Adrenal gland (tissue), 12 donors: Measurements from ENCODE around the gene GALNT18. TPM values are rescaled to one million over a fixed set of nuclear protein-coding genes. Genes with fewer than 3 reads are reported as not detected.
A peak's percentile ranks its signal among the peaks of the same experiment; 100 is the strongest.

Experiments
- DNase-seq, 7 donors: peaks; one replicate each; pipeline ENCODE4 v3.0.0-alpha.2; 2019 to 2020
- H3K27ac ChIP-seq, 5 donors: fragments of 200-600 bp; sonication (generic) in 4 of 5; 1 replicate in 3 of 5; 2 replicates in 2 of 5; pipeline versions ENCODE4 v1.5.1 to v1.8.0; 2016 to 2020; ENCODE audit warnings: mild to moderate bottlenecking in 1 of 5
- H3K27me3 ChIP-seq: fragments of 200-600 bp; 2 replicates; pipeline ENCODE4 v1.8.0; 2021
- H3K36me3 ChIP-seq, 2 donors: fragments of 200-600 bp; replicated peaks in 1 of 2; 1 replicate in 1 of 2; 2 replicates in 1 of 2; pipeline versions ENCODE4 v1.5.1 to v1.8.0; 2018 to 2022
- H3K4me1 ChIP-seq, 2 donors: fragments of 200-600 bp; replicated peaks in 1 of 2; 1 replicate in 1 of 2; 2 replicates in 1 of 2; pipeline versions ENCODE4 v1.5.1 to v1.8.0; 2018 to 2021
- H3K4me3 ChIP-seq, 4 donors: fragments of 200-600 bp; sonication (generic) in 3 of 4; one replicate each; pipeline ENCODE4 v1.5.1; 2016 to 2018
- H3K9me3 ChIP-seq, 3 donors: fragments of 200-600 bp; sonication (generic) in 1 of 3; replicated peaks in 1 of 3; 1 replicate in 2 of 3; 2 replicates in 1 of 3; pipeline versions ENCODE4 v1.5.1 to v1.8.0; 2016 to 2021
- CTCF ChIP-seq, 6 experiments: fragments of 450-650 bp in 4 of 6; fragments of 200-600 bp in 2 of 6; sonication (generic) in 1 of 6; IDR thresholded peaks; 1 replicate in 5 of 6; 2 replicates in 1 of 6; pipeline versions ENCODE4 v1.5.1 to v1.8.0; 2016 to 2021; ENCODE audit warnings: antibody characterized with exemption in 6 of 6, mild to moderate bottlenecking in 2 of 6, moderate library complexity in 1 of 6
- POLR2A ChIP-seq, 2 donors: fragments of 450-650 bp; IDR thresholded peaks; one replicate each; pipeline ENCODE4 v1.6.1; 2017; ENCODE audit warnings: antibody characterized with exemption in 2 of 2, mild to moderate bottlenecking in 2 of 2, moderate library complexity in 1 of 2
- WGBS, 4 donors: extraction: QIAGEN DNeasy Blood & Tissue Kit in 2 of 4; methylation state at CpG; one replicate each; pipeline versions ENCODE4 v1.1.5 to v1.1.7; 2013 to 2017; 5-methylcytosine and 5-hydroxymethylcytosine counted together
- intact Hi-C, 2 donors: fragments of 100-400 bp; cut with DNase I; formaldehyde crosslinking; loops; one replicate each; pipeline versions ENCODE4 v1.14.1 to v1.15.0; 2022 to 2023
- polyA plus RNA-seq, 3 donors: library from polyadenylated mRNA; stranded (reverse); fragments of 200-250 nt in 2 of 3; fragments of 350-450 nt in 1 of 3; fragmentation: Illumina TruSeq in 1 of 3; extraction: RNeasy Lipid Tissue Mini Kit (QIAGEN cat#74804) in 1 of 3; gene quantifications; one replicate each; pipeline ENCODE4 v1.2.3, GENCODE V29; 2013 to 2014
- total RNA-seq, 9 donors: library from RNA; depleted of rRNA in 4 of 9; stranded (reverse); fragments of >200 nt in 4 of 9; fragments of 120-200 nt in 1 of 9; fragmentation: NEBNext Ultra II Directional in 1 of 9; extraction: Animal tissue kit (Norgen Biotek cat#: 25700) in 1 of 9; gene quantifications; one replicate each; pipeline versions ENCODE4 v1.1.0 to v1.2.4, GENCODE V29; 2013 to 2023
- donor health status: healthy with polysubstance abuse.
- donor health status: Bipolar disorder and iron deficiency.
- donor health status: DM: yes; HTN: yes; CAD: no.
- donor health status: DM: no; HTN: no; CAD: no.
- donor health status: DM: no; HTN: no; CAD: no.
- donor health status: DM: yes; HTN: yes; CAD: no.

GALNT18 gene
- total and polyA plus RNA-seq, 12 donors: 1.4 to 15.1 (median 6.4) TPM

GRCh38 chr11:11383995-11384394, 237.8 kb downstream of the GALNT18 start:
- intact Hi-C loops: loop anchor here in 1 of 2 donors (10.0 kb wide), 1 partner anchor 401 kb away; no protein-coding TSS in a partner anchor
- 94 to 100% (median 97%) methylated on average over 2 of the region's 2 CpGs for WGBS, 4 donors
- peaks cover 0 to 8% of the 10 kb centered on the region in 2 donors for H3K4me1 ChIP-seq

GRCh38 chr11:11382858-11383532, 238.8 kb downstream of the GALNT18 start:
- peaks cover 0 to 8% of the 10 kb centered on the region in 2 donors for H3K4me1 ChIP-seq
- H3K27ac ChIP-seq: no peak overlapping the region
- no peak for TF ChIP-seq CTCF (IDR thresholded peaks at IDR 0.05)
- no peak for TF ChIP-seq POLR2A (IDR thresholded peaks at IDR 0.05)
- 72 to 78% (median 77%) methylated on average over 7 of the region's 7 CpGs for WGBS, 4 donors
- H3K9me3 ChIP-seq: no peaks in the 10 kb centered on the region
- intact Hi-C loops: loop anchor here in 1 of 2 donors (10.0 kb wide), 1 partner anchor 402 kb away; no protein-coding TSS in a partner anchor
- no peak overlapping the region for H3K4me3 ChIP-seq
- no peaks in the 10 kb centered on the region for H3K27me3 ChIP-seq
- H3K36me3 ChIP-seq: no peaks in the 10 kb centered on the region
- no peak for DNase-seq

More at GRCh38 chr11:11383995-11384394, 237.8 kb downstream of the GALNT18 start:
- H3K27me3 ChIP-seq: no peaks in the 10 kb centered on the region
- no peak overlapping the region for H3K27ac ChIP-seq
- TF ChIP-seq CTCF (IDR thresholded peaks at IDR 0.05) (no peak), POLR2A (IDR thresholded peaks at IDR 0.05) (no peak)
- DNase-seq: no peak
- H3K9me3 ChIP-seq: no peaks in the 10 kb centered on the region
- no peak overlapping the region for H3K4me3 ChIP-seq
- H3K36me3 ChIP-seq: no peaks in the 10 kb centered on the region

- no peaks in the 10 kb centered on the region for H3K36me3 ChIP-seq
- H3K27ac ChIP-seq: no peak overlapping the region
- intact Hi-C loops: loop anchor here in 1 of 2 donors (10.0 kb wide), 1 partner anchor 403 kb away; no protein-coding TSS in a partner anchor
- peaks cover 0 to 8% of the 10 kb centered on the region in 2 donors for H3K4me1 ChIP-seq
- 85 to 93% (median 89%) methylated on average over 5 to 6 of the region's 6 CpGs for WGBS, 4 donors
- TF ChIP-seq CTCF (IDR thresholded peaks at IDR 0.05) (no peak), POLR2A (IDR thresholded peaks at IDR 0.05) (no peak)
- no peak for DNase-seq
- no peaks in the 10 kb centered on the region for H3K27me3 ChIP-seq
- H3K9me3 ChIP-seq: no peaks in the 10 kb centered on the region
- H3K4me3 ChIP-seq: no peak overlapping the region
Measured at GRCh38 chr11:11381471-11382105, 240.2 kb downstream of the GALNT18 start.

GRCh38 chr11:11380883-11381282, 240.9 kb downstream of the GALNT18 start:
- peaks cover 0 to 8% of the 10 kb centered on the region in 2 donors for H3K4me1 ChIP-seq
- H3K27ac ChIP-seq: no peak overlapping the region
- H3K27me3 ChIP-seq: no peaks in the 10 kb centered on the region
- H3K9me3 ChIP-seq: no peaks in the 10 kb centered on the region
- peak in 4 of 7 donors; percentile 32 to 60 (median 52) for DNase-seq
- no peaks in the 10 kb centered on the region for H3K36me3 ChIP-seq
- 21 to 40% (median 31%) methylated on average over 2 to 3 of the region's 3 CpGs for WGBS, 4 donors
- intact Hi-C loops: loop anchor here in 1 of 2 donors (10.0 kb wide), 1 partner anchor 404 kb away; no protein-coding TSS in a partner anchor
- TF ChIP-seq POLR2A (IDR thresholded peaks at IDR 0.05): no peak
- TF ChIP-seq CTCF (IDR thresholded peaks at IDR 0.05): peak in 1 of 6 experiments; percentile 4
- H3K4me3 ChIP-seq: no peak overlapping the region
